Cortex of kidney (tissue), 1 donor: ENCODE results near the gene USP30.

Experiments used
- DNase-seq: peaks from one replicate; lab custom pipeline; 2025; lab: John Stamatoyannopoulos, UW

The USP30 gene

GRCh38 chr12:109097435-109098182 lies 45.2 kb downstream of the USP30 start, which contains the start of gene UNG:
Gene UNG, plus strand, starts transcription at chr12:109097597. Its CDS starts 83 bp downstream, at chr12:109097680.
- DNase-seq, result peak; percentile 48

DNA sequence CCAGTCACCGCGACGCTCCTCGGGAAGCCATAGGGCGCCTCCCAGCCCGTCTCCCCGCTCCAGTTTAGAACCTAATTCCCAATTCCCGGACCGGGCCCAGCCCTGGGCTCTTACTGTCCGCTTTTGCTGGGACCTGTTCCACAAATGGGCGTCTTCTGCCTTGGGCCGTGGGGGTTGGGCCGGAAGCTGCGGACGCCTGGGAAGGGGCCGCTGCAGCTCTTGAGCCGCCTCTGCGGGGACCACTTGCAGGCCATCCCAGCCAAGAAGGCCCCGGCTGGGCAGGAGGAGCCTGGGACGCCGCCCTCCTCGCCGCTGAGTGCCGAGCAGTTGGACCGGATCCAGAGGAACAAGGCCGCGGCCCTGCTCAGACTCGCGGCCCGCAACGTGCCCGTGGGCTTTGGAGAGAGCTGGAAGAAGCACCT lies 45.8 kb downstream of the USP30 start:
- DNase-seq, result no peak

- no peak for DNase-seq
Measured at GRCh38 chr12:109098651-109099050, 46.3 kb downstream of the USP30 start.

DNA sequence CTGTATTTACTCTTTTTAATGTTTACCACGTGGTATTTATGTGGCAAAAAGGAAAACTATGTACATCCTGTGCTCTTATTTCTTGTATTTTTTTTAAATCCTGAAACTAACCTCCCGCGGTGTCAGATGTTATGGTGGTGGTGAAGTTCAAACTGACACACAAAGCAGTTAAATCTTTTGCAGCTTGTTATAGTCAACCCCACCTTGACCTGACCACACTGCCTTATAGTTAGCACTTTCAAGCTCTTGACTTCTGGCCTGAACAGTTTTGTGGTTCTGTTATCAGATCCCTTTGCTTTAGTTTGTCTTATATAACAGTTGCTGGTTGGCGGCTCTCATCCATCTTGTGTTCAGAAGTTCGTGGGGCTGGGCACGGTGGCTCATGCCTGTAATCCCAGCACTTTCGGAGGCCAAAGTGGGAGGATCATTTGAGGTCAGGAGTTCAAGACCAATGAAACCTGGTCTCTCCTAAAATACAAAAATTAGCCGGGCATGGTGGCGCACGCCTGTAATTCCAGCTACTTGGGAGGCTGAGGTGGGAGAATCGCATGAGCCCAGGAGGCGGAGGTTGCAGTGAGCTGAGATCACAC lies 47.1 kb downstream of the USP30 start:
- DNase-seq, result no peak

- DNase-seq, result no peak
Measured at GRCh38 chr12:109100741-109101140, 48.4 kb downstream of the USP30 start.

DNA sequence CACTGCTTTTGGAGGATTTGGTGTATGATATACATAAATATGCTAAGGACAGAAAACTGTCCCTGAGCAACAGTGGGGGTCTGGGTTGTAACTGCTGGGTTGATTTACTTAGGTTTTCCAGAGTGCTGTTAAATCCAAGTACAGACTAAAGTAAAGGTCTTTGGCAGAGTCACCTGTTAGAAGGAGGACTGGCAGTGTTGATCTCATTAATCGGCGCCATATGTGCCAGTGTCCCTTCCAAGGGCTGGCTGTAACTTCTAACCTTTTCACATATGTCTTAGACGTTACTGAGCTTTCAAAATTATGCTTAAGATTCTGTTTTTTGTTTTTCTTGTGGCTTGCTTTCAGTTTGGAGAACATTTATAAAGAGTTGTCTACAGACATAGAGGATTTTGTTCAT lies 50.1 kb downstream of the USP30 start:
- no peak for DNase-seq

DNA sequence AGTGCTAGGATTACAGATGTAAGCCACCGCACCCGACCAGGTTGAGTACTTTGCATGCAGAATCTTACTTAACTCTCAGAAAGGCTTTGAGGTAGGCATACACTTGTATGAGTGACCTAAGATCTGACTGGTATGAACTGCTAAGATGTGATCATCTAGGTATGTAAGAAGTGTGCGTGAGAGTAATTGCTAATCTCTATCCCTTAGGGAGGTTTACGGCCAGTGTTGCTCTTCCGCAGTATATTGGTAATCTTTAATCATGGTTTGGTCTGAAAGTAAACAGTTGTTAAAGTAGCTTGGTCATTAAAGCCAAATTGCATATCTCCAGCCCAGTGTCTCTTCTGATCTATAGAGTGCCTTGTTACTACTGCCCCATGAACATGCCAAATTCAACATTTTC lies 52.8 kb downstream of the USP30 start:
- no peak for DNase-seq

DNA sequence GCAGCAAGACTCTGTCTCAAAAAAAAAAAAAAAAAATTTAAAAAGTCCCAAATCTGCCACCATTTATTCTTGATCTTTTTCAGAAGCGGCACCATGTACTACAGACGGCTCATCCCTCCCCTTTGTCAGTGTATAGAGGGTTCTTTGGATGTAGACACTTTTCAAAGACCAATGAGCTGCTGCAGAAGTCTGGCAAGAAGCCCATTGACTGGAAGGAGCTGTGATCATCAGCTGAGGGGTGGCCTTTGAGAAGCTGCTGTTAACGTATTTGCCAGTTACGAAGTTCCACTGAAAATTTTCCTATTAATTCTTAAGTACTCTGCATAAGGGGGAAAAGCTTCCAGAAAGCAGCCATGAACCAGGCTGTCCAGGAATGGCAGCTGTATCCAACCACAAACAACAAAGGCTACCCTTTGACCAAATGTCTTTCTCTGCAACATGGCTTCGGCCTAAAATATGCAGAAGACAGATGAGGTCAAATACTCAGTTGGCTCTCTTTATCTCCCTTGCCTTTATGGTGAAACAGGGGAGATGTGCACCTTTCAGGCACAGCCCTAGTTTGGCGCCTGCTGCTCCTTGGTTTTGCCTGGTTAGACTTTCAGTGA lies 57.5 kb downstream of the USP30 start:
- DNase-seq, result no peak

DNA sequence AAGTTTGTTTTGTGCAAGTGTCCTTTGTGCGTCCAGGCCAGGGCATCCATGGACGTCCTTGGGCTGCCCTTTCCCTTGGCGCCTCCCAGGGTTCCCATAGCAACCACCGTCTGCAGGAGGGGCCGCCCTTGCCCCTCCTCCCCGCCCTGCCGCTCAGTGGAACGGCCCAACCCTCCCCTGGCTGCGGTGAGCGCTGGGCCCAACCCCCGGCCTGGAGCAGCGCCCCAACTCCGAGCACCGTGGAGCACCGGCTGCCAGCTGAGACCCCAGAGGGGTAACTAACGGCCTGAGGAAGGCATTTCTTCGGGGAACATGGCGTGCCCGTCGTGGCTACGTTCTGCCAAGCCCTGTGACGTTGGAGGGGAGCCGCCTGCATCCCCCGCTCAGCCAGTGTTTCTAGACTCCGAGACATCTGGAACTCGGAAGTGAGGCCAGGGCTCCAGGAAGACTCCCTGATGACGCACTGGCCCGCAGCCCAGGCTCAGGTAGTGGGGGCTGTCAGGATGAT lies 58.7 kb downstream of the USP30 start:
- DNase-seq, result peak; percentile 69

GRCh38 chr12:109112720-109113465 lies 60.5 kb downstream of the USP30 start:
- no peak for DNase-seq

DNA sequence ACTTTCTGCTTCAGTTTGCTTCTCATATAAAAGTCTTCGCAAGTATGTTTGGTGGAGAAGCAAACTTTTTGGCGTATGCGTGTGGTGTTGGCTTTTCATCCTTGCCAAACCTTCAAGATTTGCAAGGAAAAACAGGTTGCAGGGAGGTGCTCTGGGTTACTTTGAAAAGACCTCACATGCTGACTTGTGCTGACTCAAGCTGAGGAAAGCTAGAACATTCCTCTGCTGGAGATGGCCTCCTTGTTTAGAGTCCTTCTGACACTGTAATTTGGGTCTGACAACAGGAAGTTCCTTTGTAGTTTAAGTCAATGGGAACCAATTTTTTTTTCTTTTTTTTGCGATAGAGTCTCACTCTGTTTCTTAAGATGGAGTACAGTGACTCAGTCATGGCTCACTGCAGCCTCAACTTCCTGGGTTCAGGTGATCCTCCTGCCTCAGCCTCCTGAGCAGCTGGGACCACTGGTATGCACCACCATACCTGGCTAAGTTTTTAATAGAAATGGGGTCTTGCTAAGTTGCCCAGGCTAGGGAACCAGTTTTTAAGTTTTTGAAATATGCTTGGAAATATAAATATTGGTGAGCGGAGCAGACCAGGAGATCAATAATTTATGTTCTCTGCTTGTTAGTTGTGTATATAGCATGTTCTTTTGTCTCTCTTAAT lies 61.4 kb downstream of the USP30 start:
- no peak for DNase-seq

DNA sequence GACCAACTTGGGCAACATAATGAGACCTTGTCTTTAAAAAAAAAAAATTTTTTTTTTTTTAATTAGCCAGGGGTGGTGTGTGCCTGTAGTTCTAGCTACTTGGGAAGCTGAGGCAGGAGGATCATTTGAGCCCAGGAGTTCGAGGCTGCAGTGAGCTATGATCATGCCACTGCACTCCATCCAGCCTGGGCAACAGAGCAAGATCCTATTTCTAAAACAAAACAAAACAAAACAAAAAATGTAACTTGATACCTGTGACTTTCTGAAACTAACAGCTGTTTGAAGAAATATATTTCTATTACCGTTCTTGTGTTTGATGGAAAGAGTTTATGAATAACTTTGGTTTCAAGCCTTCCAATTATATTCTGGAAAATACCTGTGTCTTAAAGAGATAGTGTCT lies 62.3 kb downstream of the USP30 start:
- DNase-seq, result no peak

DNA sequence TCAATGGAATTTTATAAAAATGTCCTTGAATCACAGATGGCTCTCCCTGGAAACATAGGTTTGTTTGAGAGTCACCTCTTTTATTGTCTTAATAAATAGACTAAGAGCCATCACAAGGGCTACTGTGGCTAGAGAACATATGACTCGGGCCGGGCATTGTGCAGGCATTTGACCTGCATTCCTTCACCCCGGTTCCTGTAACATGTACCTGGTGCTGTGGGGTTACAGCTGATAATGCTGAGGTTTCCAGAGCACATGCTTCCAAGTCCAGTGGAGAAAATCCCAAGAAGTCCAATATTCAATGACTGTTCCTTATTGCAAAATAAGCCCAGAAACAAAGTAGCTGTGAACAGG lies 63.0 kb downstream of the USP30 start:
- DNase-seq, result no peak

DNA sequence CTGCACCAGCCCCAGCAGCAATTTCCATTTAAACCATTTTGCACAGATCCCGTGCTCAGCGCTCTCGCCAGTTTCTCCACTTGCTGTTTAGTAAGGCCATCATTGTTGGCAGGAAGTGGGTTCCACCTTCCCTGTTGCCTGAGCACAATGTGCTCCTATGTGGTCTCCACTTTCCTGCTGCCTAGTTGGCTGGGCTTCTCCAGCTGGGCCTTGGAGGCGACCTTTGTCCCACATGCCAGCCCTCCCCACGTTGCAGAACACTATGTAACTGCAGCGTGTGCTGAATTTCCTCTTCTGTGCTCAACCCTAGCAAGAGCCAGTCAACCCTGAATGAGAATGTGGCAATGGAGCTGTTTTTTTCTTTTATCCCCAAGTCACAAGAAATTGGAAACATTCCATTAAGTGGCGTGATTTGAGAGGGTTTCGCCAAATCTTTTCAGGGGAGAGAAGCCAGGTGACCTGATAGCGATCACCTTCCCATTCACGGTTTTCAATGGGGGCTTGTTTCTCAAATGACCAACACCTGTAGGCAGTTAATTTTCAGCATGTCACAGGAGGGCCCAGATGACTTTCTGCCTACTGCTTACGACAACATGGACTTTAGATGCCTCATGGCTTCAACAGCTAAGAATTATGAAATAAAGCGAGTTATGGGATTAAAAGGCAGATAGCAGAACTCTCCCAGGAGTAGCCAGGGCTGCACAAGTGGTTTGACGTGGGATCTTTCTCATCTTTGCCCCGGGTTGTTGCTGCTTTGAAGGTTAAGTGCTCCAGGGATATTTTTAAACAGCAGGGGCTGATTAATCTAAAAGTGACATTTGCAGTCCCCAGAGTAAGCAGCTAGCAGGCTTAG lies 63.6 kb downstream of the USP30 start, which contains the start of gene ACACB:
Gene ACACB, plus strand, starts transcription at position 830 of the 853 bp plus-strand sequence. CDS start 22,819 bp downstream, outside the sequence.
- DNase-seq, result no peak

DNA sequence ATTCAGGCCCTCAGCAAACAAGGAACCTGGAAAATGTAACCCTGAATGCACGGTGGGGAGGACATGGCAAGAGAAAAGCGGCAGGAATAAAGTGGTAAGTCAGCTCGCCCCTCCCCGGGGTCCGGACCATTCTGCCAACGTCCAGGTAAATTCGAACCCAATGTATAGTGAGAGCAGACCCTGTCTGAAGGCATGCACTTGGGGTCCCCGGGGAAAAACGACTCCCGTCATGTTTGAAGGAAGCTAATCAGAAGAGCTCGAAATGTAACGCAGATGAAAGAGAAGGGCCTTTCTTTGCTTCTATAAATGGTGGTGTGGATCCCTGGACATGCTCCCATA lies 64.2 kb downstream of the USP30 start:
- DNase-seq, result no peak

DNA sequence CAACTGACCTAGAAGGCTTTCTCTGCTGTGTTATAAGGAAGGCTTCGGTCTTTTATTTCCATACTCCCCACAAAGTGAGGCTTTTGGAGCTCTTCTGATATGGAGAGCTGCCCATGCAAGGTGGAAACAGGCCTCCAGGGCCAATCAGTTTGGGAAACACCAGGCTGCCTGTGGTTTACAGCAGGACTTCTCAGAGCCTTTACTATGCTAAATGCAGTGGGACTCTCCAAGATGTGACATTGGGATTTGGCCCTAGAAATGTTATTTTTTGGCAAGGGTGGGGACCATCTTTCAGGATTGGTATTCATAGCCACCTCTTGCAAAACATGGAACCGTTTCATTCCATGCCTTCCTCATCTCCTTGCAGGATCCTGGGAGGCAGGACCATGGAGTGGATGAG lies 67.7 kb downstream of the USP30 start:
- no peak for DNase-seq

- no peak for DNase-seq
Measured at GRCh38 chr12:109120557-109120956, 68.2 kb downstream of the USP30 start.

GRCh38 chr12:109121346-109121880 lies 69.0 kb downstream of the USP30 start:
- no peak for DNase-seq

- DNase-seq, result no peak
Measured at GRCh38 chr12:109124878-109125648, 72.7 kb downstream of the USP30 start.

DNA sequence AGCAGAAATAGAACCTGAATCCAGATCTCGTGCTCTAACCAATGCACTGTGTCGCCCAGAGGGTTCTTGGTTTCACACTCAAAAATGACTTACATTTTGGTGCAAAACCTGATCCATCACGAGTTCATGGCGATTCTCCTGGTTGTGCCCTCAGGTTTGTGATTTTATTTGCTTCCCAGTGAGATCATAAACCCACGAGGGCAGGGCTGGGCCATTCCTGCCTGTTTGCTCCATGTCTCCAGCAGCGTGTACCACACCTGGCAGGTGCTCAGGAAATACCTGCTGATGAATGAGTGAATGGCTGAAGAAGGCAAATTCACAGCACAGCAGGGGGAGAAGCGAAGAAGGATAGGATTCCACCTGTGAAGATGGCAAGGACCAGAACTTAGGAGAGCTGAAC lies 73.4 kb downstream of the USP30 start:
- no peak for DNase-seq
